BJ (cell line): Measurements from ENCODE around the gene HDLBP. TPM values are rescaled to one million over a fixed set of nuclear protein-coding genes. Genes with fewer than 3 reads are reported as not detected.

Experiments
- CTCF ChIA-PET: fragments of 350-600 bp; formaldehyde crosslinking; extraction: SDS; loops from one replicate; lab custom pipeline; 2021; ENCODE audit warnings: antibody characterized with exemption, inconsistent platforms; lab: Yijun Ruan, JAX
- POLR2A ChIA-PET: fragments of 300-600 bp; sonication (Branson Sonifier 250); formaldehyde crosslinking; extraction: SDS; loops from one replicate; lab custom pipeline; 2021; ENCODE audit warnings: antibody characterized with exemption; lab: Charles Lee
- DNase-seq: peaks from one replicate; pipeline ENCODE4 v3.0.0-alpha.2; 2011; ENCODE audit warnings: low read depth
- H3K27me3 ChIP-seq: 2 replicates; pipeline ENCODE4 v1.6.0; 2011; ENCODE audit warnings: low read length; ENCODE audit not compliant: control insufficient read depth, insufficient read depth
- H3K36me3 ChIP-seq: 2 replicates; pipeline ENCODE4 v1.5.1; 2011; ENCODE audit warnings: low read length; ENCODE audit not compliant: control insufficient read depth, insufficient read depth
- H3K4me3 ChIP-seq: 2 replicates; pipeline ENCODE4 v1.5.1; 2011; ENCODE audit warnings: low read depth, mild to moderate bottlenecking, control low read depth, low read length
- polyA plus RNA-seq: library from polyadenylated mRNA; depleted of rRNA; stranded (reverse); fragments of >200 nt; gene quantifications from 2 replicates; pipeline ENCODE4 v1.2.3, GENCODE V29; 2011
- TF ChIP-seq, protein P1 (sequence below): IDR thresholded peaks from 2 replicates; pipeline ENCODE4 v1.5.1; 2011; ENCODE audit warnings: low read depth, mild to moderate bottlenecking, control low read depth, inconsistent platforms, low read length, moderate library complexity; ENCODE audit not compliant: insufficient read depth

The HDLBP gene
- polyA plus RNA-seq, 1 experiment, result 948 TPM

DNA sequence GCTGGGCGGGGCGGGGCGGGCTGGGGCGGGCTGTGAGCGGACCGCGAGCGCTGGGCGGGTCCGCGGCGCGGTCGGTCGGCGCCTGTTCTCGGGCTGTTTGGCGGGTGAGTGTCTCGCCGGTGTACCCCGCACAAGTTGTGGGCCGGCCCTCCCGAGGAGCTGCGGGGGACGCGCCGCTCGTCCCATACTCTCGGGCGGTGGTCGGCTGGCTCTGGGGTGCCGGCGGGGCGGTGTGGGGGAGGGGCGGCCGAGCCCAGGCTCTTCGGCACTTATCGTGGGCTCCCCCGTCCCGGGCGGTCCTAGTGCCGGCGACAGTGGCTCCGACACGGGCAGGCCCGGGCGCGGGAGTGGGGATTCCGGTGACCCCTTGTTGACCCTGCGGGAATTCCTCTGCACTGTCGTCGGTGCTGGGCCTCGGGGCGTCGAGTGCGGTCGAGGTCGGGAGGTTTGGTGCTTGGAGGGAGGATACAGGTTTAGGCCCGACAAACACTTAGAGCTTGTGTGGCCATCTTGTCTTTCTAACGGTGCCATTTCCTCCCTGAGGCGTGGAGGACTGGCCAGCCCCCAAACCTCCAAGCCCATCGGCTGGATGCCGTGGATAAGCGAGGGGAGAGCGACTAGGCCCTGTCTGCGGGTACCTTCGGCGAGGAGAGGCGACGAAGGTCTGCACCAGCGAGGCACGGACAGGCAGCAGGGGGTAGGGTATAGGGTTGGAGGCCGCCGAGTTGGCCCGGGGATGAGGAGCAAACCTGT, 583 bp upstream of the HDLBP start, which contains the start of gene SEPTIN2:
TSS of gene SEPTIN2 (plus strand) at position 47 of the 753 bp plus-strand sequence. CDS start 8,308 bp downstream, outside the sequence.
- Histone ChIP-seq H3K36me3 (no peaks in the 10 kb centered on the region), H3K27me3 (no peaks in the 10 kb centered on the region), H3K4me3 (peak within 1 kb of the TSS; percentile 89)
- POLR2A ChIA-PET, result no interaction called here
- DNase-seq, result peak; percentile 19
- CTCF ChIA-PET, result interaction anchor here (2.2 kb wide), 1 partner anchor 465 kb away, joined by 6 read pairs; no protein-coding TSS in a partner anchor
- TF ChIP-seq, protein P1, sequence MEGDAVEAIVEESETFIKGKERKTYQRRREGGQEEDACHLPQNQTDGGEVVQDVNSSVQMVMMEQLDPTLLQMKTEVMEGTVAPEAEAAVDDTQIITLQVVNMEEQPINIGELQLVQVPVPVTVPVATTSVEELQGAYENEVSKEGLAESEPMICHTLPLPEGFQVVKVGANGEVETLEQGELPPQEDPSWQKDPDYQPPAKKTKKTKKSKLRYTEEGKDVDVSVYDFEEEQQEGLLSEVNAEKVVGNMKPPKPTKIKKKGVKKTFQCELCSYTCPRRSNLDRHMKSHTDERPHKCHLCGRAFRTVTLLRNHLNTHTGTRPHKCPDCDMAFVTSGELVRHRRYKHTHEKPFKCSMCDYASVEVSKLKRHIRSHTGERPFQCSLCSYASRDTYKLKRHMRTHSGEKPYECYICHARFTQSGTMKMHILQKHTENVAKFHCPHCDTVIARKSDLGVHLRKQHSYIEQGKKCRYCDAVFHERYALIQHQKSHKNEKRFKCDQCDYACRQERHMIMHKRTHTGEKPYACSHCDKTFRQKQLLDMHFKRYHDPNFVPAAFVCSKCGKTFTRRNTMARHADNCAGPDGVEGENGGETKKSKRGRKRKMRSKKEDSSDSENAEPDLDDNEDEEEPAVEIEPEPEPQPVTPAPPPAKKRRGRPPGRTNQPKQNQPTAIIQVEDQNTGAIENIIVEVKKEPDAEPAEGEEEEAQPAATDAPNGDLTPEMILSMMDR, result no peak

DNA sequence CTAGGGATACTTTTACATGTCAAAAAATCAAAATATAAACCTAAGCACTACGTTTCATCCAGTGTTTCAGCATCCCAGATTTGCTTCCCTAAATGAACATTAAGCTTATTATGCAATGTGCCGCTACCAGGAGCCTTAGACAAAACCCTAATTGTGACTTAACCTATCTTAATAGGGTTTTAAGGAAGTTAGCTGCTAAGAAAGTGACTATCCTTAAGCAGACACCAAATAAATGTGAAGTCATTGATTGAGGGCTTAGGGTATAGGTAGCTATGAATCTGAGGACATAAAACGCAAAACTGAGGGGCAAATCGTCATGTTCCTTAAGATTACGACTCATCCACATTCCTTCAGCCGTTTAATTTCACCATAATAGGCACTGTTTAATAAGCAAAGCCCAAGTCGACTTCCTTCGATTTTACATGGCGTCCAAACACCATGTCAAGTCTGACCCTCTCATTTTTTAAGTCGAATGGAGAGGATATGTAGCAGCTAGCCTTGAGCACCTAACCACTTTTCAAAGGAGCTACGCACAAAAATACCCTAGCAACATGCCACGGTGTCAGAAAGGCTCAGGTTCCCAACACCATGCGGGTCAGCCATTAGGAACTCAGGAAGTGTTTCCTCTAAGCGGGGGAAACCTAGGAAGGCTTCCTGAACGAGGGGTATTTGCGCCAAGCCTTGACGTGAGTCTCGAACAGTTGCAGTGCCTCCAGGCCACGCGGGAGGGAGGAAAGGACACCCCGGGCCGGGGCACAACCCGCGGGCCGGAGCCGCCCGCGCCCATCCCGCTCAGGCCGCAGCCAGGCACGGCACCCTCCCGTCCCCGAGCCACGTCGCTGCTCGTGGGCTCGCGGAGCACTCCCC, 1.0 kb downstream of the HDLBP start:
- no peak for DNase-seq
- CTCF ChIA-PET, result interaction anchor here (0.6 to 2.2 kb wide), 3 partner anchors 11 to 514 kb away, joined by 4 to 6 read pairs (median 5); no protein-coding TSS in a partner anchor
- Histone ChIP-seq H3K36me3 (no peaks in the 10 kb centered on the region), H3K27me3 (no peaks in the 10 kb centered on the region), H3K4me3 (peak overlapping the region; percentile 89)
- POLR2A ChIA-PET, result interaction anchor here (0.5 kb wide), 2 partner anchors 26 to 42 kb away, joined by 3 read pairs; no protein-coding TSS in a partner anchor
- TF ChIP-seq, protein P1, result no peak

DNA sequence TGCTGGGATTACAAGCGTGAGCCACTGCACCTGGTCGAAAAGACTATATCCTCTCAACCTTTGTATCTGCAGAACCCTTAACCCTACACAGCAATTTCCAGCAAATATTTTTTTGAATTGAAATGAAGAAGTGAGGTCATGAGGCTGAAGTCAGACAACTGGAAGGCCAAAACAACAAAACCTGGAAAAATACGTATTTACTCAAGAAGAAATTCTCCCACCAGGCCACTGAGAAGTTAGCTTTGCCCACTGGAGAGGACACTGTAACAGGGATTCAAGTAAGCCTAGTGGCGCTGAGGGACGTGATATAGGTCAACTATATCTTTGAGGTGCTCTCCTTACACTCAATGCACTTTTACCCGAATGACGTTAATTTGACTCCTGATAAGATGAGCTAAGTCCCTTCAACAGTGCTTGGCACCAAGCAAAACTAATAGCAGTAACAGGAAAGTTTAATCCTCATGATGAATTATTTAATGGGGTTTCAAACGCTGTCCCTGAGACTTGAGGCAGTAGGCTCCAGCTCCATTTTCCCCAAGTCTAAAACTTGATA, 1.9 kb downstream of the HDLBP start:
- CTCF ChIA-PET, result no interaction called here
- TF ChIP-seq, protein P1, result no peak
- H3K27me3 ChIP-seq, result no peaks in the 10 kb centered on the region
- POLR2A ChIA-PET, result no interaction called here
- no peak overlapping the region; the same call in 1 of the 2 replicates for H3K4me3 ChIP-seq
- no peak for DNase-seq
- no peaks in the 10 kb centered on the region for H3K36me3 ChIP-seq

DNA sequence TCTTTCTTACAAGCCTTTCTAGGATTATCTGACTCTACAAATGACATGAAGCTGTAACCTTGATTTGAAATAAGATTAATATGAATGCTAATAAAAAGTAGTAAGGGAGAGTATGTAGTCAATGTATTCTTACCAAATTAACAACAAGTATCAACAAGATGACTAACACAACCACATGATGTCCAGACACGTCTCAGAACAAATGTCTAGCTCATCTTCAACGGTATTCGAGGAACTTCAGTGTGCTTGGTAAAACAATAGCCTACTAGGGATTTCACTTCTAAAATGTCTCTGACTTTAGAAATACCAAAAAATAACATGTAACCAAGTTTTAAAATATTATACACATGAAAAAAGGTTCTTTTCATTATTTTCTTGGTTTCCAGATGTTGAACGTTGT, 3.4 kb downstream of the HDLBP start:
- DNase-seq, result peak; percentile 23
- TF ChIP-seq, protein P1, result no peak
- no peaks in the 10 kb centered on the region; the same call in 1 of the 2 replicates for H3K36me3 ChIP-seq
- no peaks in the 10 kb centered on the region for H3K27me3 ChIP-seq
- ChIA-PET POLR2A (no interaction called here), CTCF (no interaction called here)
- H3K4me3 ChIP-seq, result no peak overlapping the region
